H9 (cell line): ENCODE data around the gene SCN8A. TPM values are rescaled to one million over a fixed set of nuclear protein-coding genes. Genes with fewer than 3 reads are reported as not detected.

Experiments used
- DNase-seq: peaks from one replicate; pipeline ENCODE4 v3.0.0-alpha.2; 2017
- H2AFZ ChIP-seq: one replicate; pipeline ENCODE4 v1.6.1; 2013; ENCODE audit warnings: mild to moderate bottlenecking, low read length, control low read depth, moderate library complexity
- H2AK5ac ChIP-seq: 2 replicates; pipeline ENCODE4 v1.6.1; 2013; ENCODE audit warnings: low read length, control low read depth, mixed read lengths; ENCODE audit not compliant: insufficient read length
- H2BK120ac ChIP-seq: one replicate; pipeline ENCODE4 v1.6.1; 2013; ENCODE audit warnings: low read depth, mild to moderate bottlenecking, low read length, control low read depth, inconsistent platforms; ENCODE audit not compliant: poor library complexity, severe bottlenecking
- H2BK12ac ChIP-seq: 2 replicates; pipeline ENCODE4 v1.6.1; 2013; ENCODE audit warnings: low read length, control low read depth, mixed read lengths, low read depth; ENCODE audit not compliant: insufficient read length
- H2BK15ac ChIP-seq: 2 replicates; pipeline ENCODE4 v1.6.1; 2013; ENCODE audit warnings: low read depth, low read length, control low read depth
- H2BK20ac ChIP-seq: one replicate; pipeline ENCODE4 v1.6.1; 2013; ENCODE audit warnings: low read depth, mild to moderate bottlenecking, low read length, control low read depth, inconsistent platforms; ENCODE audit not compliant: poor library complexity, severe bottlenecking
- H2BK5ac ChIP-seq: 2 replicates; pipeline ENCODE4 v1.6.1; 2013; ENCODE audit warnings: low read length, control low read depth, mixed read lengths; ENCODE audit not compliant: insufficient read length
- H3K14ac ChIP-seq: 2 replicates; pipeline ENCODE4 v1.6.1; 2013; ENCODE audit warnings: low read length, control low read depth; ENCODE audit not compliant: insufficient read depth
- H3K18ac ChIP-seq: 2 replicates; pipeline ENCODE4 v1.6.1; 2013; ENCODE audit warnings: low read depth, mild to moderate bottlenecking, mixed read lengths, low read length, control low read depth; ENCODE audit not compliant: insufficient read length
- H3K23ac ChIP-seq: 2 replicates; pipeline ENCODE4 v1.6.1; 2013; ENCODE audit warnings: low read length, control low read depth, mixed read lengths, low read depth; ENCODE audit not compliant: insufficient read length
- H3K23me2 ChIP-seq: 2 replicates; pipeline ENCODE4 v1.6.1; 2013; ENCODE audit warnings: low read depth, mild to moderate bottlenecking, mixed read lengths, low read length, control low read depth; ENCODE audit not compliant: insufficient read length, poor library complexity, severe bottlenecking
- H3K27ac ChIP-seq: 2 replicates; pipeline ENCODE4 v1.5.1; 2013; ENCODE audit warnings: low read length, control low read depth, mixed read lengths, low read depth; ENCODE audit not compliant: insufficient read length
- H3K27me3 ChIP-seq: 2 replicates; pipeline ENCODE4 v1.6.1; 2013; ENCODE audit warnings: low read length, control low read depth, inconsistent platforms; ENCODE audit not compliant: insufficient read depth
- H3K4ac ChIP-seq: 2 replicates; pipeline ENCODE4 v1.6.1; 2013; ENCODE audit warnings: low read depth, mild to moderate bottlenecking, control low read depth, inconsistent platforms, low read length, moderate library complexity
- H3K4me1 ChIP-seq: 2 replicates; pipeline ENCODE4 v1.6.1; 2013; ENCODE audit warnings: low read length, control low read depth, inconsistent platforms; ENCODE audit not compliant: insufficient read depth
- H3K4me2 ChIP-seq: 2 replicates; pipeline ENCODE4 v1.6.1; 2013; ENCODE audit warnings: low read length, control low read depth, mixed read lengths; ENCODE audit not compliant: insufficient read length, insufficient read depth
- H3K56ac ChIP-seq: 2 replicates; pipeline ENCODE4 v1.6.1; 2013; ENCODE audit warnings: low read depth, mild to moderate bottlenecking, mixed read lengths, low read length, control low read depth; ENCODE audit not compliant: insufficient read length
- H3K79me1 ChIP-seq: 2 replicates; pipeline ENCODE4 v1.6.1; 2013; ENCODE audit warnings: low read depth, mild to moderate bottlenecking, moderate library complexity, low read length, control low read depth, inconsistent platforms; ENCODE audit not compliant: insufficient read depth, poor library complexity, severe bottlenecking
- H3K79me2 ChIP-seq: 2 replicates; pipeline ENCODE4 v1.6.1; 2013; ENCODE audit warnings: low read length, control low read depth, inconsistent platforms; ENCODE audit not compliant: insufficient read depth
- H3K9ac ChIP-seq: 2 replicates; pipeline ENCODE4 v1.6.1; 2013; ENCODE audit warnings: low read length, control low read depth, mixed read lengths; ENCODE audit not compliant: insufficient read length; ENCODE audit errors: extremely low read depth
- H3K9me3 ChIP-seq: one replicate; pipeline ENCODE4 v1.6.1; 2013; ENCODE audit warnings: low read depth, low read length, inconsistent platforms; ENCODE audit not compliant: control insufficient read depth
- H3T11ph ChIP-seq: one replicate; pipeline ENCODE4 v1.6.1; 2013; ENCODE audit warnings: mild to moderate bottlenecking, low read length, control low read depth, inconsistent platforms
- H4K20me1 ChIP-seq: one replicate; pipeline ENCODE4 v1.6.1; 2013; ENCODE audit not compliant: control insufficient read depth, insufficient read length, insufficient read depth
- H4K5ac ChIP-seq: 2 replicates; pipeline ENCODE4 v1.6.1; 2013; ENCODE audit warnings: low read depth, mild to moderate bottlenecking, mixed read lengths, low read length, control low read depth; ENCODE audit not compliant: insufficient read length
- H4K8ac ChIP-seq: replicated peaks from 2 replicates; pipeline ENCODE4 v1.6.1; 2013; ENCODE audit warnings: low read length, control low read depth, mixed read lengths, low read depth; ENCODE audit not compliant: insufficient read length
- H4K91ac ChIP-seq: 2 replicates; pipeline ENCODE4 v1.6.1; 2013; ENCODE audit warnings: low read depth, mild to moderate bottlenecking, moderate library complexity, mixed read lengths, low read length, control low read depth; ENCODE audit not compliant: insufficient read length
- H3K27ac Mint-ChIP-seq, 3 experiments: 2 replicates in 2 of 3; 3 replicates in 1 of 3; pipeline ENCODE4 v1.8.0; 2020 to 2021; ENCODE audit warnings: mixed read lengths in 3 of 3, mild to moderate bottlenecking in 1 of 3, moderate library complexity in 1 of 3
- H3K27me3 Mint-ChIP-seq: 2 replicates; pipeline ENCODE4 v1.8.0; 2021; ENCODE audit warnings: low read depth, mild to moderate bottlenecking, moderate library complexity, mixed read lengths
- H3K36me3 Mint-ChIP-seq, 3 experiments: 2 replicates in 2 of 3; 3 replicates in 1 of 3; pipeline ENCODE4 v1.8.0; 2020 to 2021; ENCODE audit warnings: low read depth in 3 of 3, mixed read lengths in 3 of 3; ENCODE audit not compliant: insufficient read depth in 1 of 3
- H3K4me1 Mint-ChIP-seq, 2 experiments: 2 replicates each; pipeline ENCODE4 v1.8.0; 2020; ENCODE audit warnings: mixed read lengths in 2 of 2
- H3K4me3 Mint-ChIP-seq, 2 experiments: 2 replicates in 1 of 2; 3 replicates in 1 of 2; pipeline ENCODE4 v1.8.0; 2020 to 2021; ENCODE audit warnings: mild to moderate bottlenecking in 2 of 2, mixed read lengths in 2 of 2, moderate library complexity in 1 of 2
- H3K9me3 Mint-ChIP-seq, 2 experiments: 2 replicates in 1 of 2; 3 replicates in 1 of 2; pipeline ENCODE4 v1.8.0; 2020; ENCODE audit warnings: mild to moderate bottlenecking in 2 of 2, mixed read lengths in 2 of 2, moderate library complexity in 1 of 2
- WGBS: extraction: QIAGEN DNeasy Blood & Tissue Kit; methylation state at CpG from one replicate; pipeline ENCODE4 v1.1.7; 2013; ENCODE audit warnings: missing lambda C conversion rate, low lambda C conversion rate, mixed read lengths; ENCODE audit not compliant: insufficient read length; ENCODE audit errors: extremely low coverage; 5-methylcytosine and 5-hydroxymethylcytosine counted together
- total RNA-seq: library from RNA; stranded (reverse); gene quantifications from 2 replicates; pipeline ENCODE4 v1.2.1, GENCODE V29; 2021
- TF ChIP-seq, protein P1 (sequence below): fragments of 200-600 bp; sonication (generic); conservative IDR thresholded peaks from 3 replicates; pipeline ENCODE4 v1.8.0; 2021; ENCODE audit warnings: antibody characterized with exemption, mild to moderate bottlenecking

SCN8A gene
- total RNA-seq, 1 experiment from 2014 or later = 15.2 TPM

DNA sequence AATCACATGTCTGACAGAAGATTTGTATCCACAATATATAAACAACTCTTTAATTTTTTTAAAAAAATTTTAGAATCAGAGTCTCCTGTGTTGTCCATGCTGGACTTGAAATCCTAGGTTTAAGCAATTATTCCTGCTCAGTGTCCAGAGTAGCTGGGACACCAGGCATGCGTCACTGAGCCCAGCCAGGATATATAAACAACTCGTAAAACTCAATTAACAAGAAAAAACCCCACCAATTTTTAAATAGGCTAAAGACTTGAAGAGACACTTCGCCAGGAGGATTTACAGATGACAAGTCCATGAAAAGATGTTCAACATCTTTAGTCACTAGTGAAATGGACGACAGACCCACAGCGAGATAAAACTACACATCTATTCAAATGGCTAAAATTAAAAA, 2.0 kb upstream of the SCN8A start:
- no peak overlapping the region for H4K5ac ChIP-seq
- no peak overlapping the region for H2AFZ ChIP-seq
- no peak overlapping the region for H3K9ac ChIP-seq
- peaks cover 26 to 29% of the 10 kb centered on the region in 2 experiments for H3K4me1 Mint-ChIP-seq
- no peak overlapping the region for H3K4me3 Mint-ChIP-seq
- H3K27ac Mint-ChIP-seq = no peak overlapping the region
- H4K20me1 ChIP-seq = no peaks in the 10 kb centered on the region
- no peaks in the 10 kb centered on the region for H3K9me3 ChIP-seq
- H2BK5ac ChIP-seq = no peak overlapping the region
- H2AK5ac ChIP-seq = no peak overlapping the region
- no peaks in the 10 kb centered on the region; a peak in 1 of 5 replicates for H3K9me3 Mint-ChIP-seq
- TF ChIP-seq, protein P1, sequence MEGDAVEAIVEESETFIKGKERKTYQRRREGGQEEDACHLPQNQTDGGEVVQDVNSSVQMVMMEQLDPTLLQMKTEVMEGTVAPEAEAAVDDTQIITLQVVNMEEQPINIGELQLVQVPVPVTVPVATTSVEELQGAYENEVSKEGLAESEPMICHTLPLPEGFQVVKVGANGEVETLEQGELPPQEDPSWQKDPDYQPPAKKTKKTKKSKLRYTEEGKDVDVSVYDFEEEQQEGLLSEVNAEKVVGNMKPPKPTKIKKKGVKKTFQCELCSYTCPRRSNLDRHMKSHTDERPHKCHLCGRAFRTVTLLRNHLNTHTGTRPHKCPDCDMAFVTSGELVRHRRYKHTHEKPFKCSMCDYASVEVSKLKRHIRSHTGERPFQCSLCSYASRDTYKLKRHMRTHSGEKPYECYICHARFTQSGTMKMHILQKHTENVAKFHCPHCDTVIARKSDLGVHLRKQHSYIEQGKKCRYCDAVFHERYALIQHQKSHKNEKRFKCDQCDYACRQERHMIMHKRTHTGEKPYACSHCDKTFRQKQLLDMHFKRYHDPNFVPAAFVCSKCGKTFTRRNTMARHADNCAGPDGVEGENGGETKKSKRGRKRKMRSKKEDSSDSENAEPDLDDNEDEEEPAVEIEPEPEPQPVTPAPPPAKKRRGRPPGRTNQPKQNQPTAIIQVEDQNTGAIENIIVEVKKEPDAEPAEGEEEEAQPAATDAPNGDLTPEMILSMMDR = no peak
- H3K18ac ChIP-seq = no peak overlapping the region
- no peak overlapping the region for H2BK120ac ChIP-seq
- peaks cover 2% of the 10 kb centered on the region; the same call in 1 of the 2 replicates for H3K4me1 ChIP-seq
- peaks cover 1 to 5% (median 1%) of the 10 kb centered on the region in 3 experiments; a peak in 5 of 7 replicates for H3K36me3 Mint-ChIP-seq
- no peak overlapping the region for H2BK12ac ChIP-seq
- no peak overlapping the region for H3K23ac ChIP-seq
- no peak overlapping the region for H3K4ac ChIP-seq
- H3T11ph ChIP-seq = no peak overlapping the region
- no peak overlapping the region for H4K8ac ChIP-seq
- H3K27me3 Mint-ChIP-seq = peaks cover 21% of the 10 kb centered on the region
- no peak overlapping the region for H3K27ac ChIP-seq
- no peaks in the 10 kb centered on the region for H3K79me1 ChIP-seq
- no CpG with 5 or more reads among the region's 5 CpGs for WGBS
- no peak overlapping the region for H2BK15ac ChIP-seq
- no peak overlapping the region for H4K91ac ChIP-seq
- peaks cover 7% of the 10 kb centered on the region; the same call in 1 of the 2 replicates for H3K79me2 ChIP-seq
- DNase-seq = no peak
- H3K23me2 ChIP-seq = peaks cover 4% of the 10 kb centered on the region
- H2BK20ac ChIP-seq = no peak overlapping the region
- no peak overlapping the region for H3K4me2 ChIP-seq
- H3K27me3 ChIP-seq = no peaks in the 10 kb centered on the region
- H3K56ac ChIP-seq = no peak overlapping the region
- no peak overlapping the region for H3K14ac ChIP-seq
